GM18508 (cell line): ENCODE measurements around the gene MRPL44.

ENCODE experiments used
- ATAC-seq: cut with Tn5 transposase; IDR thresholded peaks from one replicate; pipeline ENCODE4 v1.9.1; 2021; ENCODE audit warnings: moderate number of reproducible peaks; ENCODE audit not compliant: insufficient read depth, unreplicated experiment

Gene MRPL44

DNA sequence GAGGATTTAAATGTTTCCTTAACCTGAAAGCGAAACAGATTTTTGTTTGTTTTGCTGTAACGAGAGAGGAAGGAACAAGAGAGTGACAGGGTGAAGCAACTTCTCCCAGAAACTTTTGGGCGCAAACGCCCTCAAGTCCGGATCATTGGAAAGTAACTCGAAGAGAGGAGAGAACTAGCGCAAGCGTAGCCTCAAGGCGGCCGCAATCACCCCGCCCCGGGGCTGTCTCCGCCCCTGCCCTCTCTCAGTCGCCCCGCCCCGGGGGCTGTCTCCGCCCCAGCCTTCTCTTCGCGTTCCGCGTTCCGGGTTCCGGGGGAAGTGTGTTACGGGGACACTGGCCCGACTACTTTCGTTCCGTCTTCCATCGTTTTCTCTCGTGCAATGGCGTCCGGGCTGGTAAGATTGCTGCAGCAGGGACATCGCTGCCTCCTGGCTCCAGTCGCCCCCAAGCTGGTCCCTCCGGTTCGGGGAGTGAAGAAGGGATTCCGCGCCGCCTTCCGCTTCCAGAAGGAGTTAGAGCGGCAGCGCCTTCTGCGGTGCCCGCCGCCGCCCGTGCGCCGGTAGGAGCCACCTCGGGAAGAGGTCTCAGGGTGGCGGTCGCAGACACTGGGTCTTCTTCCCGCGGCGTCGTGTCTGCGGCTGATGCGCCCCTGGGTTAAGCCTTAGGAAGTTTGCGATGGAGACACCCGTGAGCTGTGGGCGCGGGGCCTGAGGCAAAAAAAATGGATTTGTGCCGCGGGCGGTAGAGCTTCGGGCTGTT is at the start of gene MRPL44:
Gene MRPL44, plus strand, starts transcription at position 372 of the 760 bp plus-strand sequence. Its CDS starts 10 bp downstream, at position 382.
- peak; percentile 71 for ATAC-seq

DNA sequence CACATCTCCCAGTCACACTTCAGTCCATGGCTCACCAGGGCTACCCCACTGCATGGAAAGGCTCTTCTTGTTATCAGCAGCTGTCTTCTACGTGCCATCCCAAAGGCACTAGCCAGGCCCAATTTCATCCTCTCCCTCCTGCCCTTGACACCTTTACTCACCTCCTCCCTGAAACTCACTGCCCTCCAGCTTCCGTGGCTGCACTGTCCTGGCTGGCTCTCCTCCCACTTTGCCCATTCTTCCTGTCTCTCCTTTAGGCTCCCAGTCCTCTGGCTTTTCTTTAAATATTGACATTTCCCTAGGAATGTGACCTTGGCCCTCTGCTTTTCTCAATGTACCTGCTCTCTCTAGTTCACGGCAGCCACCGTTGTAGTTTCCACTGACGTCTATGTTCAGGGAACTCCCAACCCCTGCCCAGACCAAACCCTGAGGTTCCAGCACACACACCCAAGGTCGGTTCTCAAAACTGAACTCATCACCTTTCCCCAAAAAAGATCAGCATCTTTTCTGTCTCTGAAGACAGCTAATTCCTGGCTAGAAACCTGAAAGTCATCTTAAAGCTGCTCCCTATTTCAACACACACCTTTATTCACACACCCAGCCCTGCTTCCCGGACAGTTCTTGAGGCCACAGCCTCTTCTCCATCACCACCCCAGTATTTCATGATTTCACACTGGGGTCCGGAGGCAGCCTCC is 48.8 kb upstream of the MRPL44 start:
- ATAC-seq: no peak

DNA sequence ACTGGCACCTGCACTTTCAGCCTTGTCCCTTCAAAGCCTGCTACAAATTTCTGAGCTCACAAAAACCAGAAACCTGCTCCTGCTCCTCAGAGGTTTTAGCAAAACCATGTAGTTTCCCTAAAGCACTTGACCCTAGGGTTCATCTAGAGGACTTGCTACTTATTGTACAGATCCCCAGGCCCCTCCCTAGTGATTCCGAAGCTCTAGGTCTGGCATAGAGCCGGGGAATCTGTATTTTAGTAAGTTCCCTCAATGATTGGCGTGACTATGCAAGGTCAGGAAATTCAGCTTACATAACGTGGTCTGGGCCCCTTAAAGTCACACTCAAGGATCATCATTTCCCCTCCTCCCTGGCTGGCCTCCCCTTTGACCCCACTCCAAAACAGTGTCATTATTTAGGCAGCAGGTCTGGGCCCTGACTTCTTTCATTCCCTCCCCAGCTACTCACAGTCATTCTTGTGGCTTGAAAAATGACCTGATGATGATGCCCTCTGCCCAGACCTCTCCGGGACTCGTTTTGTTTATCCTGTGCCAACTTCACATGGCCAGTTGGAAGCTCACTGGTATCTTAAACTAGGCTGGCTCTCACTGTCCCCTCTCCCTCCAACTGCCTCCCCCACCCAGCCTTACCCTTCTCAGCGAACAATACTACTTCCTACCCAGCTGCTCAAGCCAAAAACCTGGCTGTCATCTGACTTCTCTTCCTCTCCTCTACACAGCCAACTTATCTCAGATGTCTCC is 48.1 kb upstream of the MRPL44 start:
- no peak for ATAC-seq

DNA sequence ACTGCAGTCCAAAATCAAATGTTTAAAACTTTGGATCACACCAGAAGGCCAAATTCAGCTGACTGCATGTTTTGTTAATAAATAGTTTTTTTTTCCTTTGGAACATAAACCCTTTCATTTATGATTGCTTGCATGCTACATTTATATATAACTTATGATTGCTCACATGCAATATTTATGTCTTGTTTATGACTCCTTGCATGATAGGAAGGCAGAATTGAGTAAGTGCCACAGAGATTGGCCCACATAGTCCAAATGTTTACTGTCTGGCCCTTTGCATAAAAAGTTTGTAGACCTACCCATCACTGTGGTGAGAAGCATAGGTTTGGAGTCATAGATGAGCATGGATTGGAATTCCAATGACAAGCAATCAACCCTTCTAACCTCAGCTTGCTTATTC is 42.9 kb upstream of the MRPL44 start:
- no peak for ATAC-seq

DNA sequence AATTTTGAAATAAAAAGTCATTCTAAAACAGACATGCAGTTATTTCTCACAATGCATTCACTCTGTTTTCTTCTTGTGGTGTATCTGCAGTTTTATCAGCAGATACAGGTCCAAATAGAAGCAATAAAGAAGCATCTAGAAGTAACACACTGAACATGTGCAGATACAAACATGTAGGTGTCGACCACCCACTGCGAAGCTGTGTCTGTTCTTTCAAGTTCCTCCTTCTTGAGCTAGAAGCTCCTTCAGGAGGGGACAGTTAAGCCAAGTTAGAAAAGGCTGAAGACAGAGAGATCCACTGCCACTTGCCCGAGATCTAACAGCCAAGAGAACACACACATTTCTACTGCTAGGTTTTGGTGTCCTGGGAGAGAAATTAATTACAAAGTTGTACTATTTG is 42.2 kb upstream of the MRPL44 start:
- ATAC-seq: no peak

DNA sequence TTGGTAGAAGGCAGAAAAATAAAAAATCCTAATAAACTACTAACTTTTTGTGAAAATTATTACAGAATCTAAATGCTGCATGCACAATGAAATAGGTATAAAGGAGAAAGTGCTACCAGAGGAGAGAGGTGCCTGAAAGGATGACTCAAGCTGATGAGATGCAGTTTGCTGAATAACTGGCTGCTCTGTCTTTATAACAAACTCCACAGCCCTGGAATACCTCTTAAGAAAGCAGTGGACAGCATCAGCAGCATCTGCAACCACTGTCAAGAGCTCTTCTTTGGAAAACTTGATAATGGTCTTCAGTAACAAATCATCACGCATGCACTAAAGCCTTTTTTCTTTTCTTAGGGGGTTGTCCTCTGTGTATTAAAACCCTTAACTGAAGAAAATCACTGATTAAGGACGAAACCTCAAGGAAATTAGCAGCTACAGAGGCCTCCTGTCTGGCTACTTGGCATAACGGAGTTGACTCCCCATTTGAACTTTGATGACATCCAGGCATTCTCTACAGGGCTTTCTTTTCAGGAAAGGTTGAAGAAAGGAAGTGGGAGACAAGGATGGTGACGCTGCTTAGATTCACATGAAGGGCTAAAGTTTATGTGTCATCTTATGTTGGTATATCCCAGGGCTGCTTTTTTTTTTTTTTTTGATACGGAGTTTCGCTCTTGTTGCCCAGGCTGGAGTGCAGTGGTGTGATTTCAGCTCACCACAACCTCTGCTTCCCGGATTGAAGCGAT is 40.9 kb upstream of the MRPL44 start:
- ATAC-seq: no peak

DNA sequence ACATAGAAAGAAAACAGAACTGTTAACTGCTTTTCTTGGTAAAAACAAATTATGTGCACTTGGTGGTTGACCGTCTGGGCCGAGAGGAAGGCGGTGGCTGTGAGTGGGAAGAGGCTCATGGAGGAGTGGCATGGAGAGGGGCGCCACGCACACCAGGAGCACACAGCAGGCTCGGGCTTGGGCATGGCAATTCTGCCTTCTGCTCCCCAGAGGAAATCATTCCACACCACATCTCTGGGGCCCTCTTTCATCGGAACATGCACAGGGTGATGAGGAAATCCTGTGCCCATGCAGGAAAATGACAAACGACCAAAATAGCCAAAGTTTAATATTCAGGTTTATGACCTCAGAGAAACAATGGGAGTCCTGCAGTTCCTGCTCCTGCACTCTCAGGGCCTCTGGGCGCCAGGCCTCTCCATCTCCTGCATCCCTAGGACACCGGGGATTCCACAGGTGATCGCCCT is 38.6 kb upstream of the MRPL44 start:
- ATAC-seq: no peak

DNA sequence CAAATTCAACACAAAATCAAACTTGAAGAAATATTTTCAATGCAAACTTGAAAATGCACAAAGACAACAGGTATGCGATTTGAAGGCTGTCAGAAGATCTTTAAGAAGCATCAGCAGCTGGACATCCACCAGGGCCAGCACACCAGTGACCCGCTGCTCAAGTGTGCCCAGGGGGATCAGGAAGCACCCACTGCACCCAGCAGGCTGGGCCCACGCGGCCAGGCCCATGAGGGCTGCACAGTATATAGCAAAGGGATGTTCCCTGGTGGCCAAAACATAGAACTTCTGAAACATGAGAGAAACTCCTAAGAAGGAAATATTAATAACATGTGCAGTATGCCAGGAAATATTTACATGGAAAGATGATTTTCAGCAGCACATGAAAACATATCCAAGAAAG is 37.2 kb upstream of the MRPL44 start:
- ATAC-seq: no peak

DNA sequence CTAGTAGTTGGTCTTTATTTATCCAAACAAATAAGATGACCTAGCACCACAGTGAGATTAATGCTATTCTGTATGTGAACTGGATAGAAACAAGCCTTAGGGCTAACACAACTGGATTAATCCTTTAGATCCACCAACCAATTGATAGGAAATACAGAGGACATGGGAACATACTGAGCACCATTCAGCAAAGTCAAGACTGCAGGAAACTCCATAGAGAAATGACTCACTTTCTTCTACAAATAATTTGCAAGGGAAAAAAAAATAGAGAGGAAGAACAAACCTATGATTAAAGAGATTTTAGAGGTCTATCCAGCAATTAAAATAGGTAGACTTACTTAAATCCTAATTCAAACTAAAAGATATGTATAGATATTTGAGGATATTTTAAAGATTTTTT is 36.1 kb upstream of the MRPL44 start:
- ATAC-seq: no peak

DNA sequence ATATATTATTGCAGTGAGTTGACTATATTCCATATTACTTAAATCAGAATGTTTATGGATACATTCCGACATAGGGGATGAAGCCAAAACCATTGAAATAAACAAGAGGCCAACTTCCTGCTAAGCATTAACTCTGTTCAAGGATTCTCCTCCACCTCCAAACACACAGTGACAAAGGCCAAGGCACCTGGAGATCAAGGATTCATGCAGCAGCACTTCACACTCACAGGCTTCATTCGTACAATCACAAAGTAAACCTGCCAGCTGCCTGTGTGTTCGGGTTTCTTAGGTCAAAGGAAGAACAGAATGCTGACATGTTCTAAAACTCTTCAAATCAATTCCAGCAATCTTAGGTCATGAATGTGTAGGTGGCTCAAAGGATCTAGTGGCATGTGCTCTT is 35.0 kb upstream of the MRPL44 start:
- no peak for ATAC-seq

DNA sequence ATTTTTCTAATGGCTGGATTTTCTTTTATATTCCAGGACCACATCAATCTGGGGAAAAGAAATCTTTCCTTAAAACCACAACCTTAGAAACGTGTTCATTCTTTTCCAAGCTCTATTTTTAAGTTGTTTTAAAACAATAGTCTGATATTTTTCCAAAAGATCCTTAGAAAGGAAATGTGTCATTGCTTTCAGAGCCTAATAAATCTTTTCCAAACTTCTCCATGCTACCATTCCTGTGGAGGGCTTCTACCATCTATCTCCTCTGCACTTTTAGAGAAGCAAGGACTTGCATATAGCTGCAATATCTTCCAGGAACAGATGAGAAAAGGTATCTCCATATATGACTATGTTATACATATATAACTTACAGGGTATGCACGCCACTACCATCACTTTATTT is 33.3 kb upstream of the MRPL44 start:
- no peak for ATAC-seq

DNA sequence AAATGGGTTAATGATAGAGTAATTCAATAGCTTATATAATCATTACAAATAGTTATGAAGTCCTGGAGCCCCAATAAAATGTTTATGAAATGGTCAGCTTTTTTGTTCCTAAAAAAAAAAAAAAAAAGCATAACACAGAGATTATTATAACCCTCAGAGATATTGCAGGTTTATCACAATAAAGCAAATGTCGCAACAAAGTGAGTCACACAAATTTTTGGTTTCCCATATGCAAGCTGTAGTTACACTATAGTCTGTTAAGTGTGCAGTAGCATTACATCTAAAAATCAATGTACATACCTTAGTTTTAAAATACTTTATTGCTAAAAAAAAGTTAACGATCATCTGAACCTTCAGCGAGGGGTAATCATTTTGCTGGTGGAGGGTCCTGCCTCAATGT is 32.2 kb upstream of the MRPL44 start:
- ATAC-seq: no peak

DNA sequence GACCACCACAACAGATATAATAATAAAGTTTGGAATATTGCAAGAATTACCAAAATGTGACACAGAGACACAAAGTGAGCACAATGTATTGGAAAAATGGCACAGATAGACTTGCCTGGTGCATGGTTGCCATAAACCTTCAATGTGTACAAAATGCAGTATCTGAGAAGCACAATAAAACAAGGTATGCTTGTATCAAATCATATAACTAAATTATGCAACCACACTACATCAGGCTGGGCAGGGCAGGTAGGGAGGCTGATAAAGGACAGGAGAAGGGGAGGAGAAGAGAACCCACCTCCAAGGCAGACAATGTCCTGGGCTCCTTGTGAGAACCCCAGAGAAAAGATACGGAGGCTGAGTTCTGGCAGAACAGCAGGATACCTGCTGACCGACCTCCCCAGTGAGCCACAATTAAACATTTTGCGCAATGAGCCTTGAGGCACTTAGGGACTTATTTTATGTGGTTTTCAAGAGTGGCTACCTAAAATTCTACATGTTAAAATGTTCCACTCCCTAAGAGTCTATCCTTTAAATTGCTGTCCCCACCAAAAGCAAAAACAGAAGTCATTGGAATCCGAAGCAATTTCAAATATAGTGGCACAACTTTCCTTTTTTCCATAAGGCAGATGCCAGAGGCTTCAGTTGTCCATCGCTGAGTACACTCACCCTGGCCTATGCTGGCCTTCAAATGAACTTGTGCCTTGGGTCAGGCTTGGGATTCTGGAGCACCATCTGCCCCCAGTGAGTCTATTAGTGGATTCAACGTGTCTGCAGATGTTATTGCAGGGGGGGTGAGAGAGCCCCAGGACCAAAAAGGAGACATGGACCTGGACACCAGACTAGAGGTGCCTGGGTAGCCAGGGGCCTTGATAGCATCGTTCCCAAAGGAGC is 28.9 kb upstream of the MRPL44 start:
- no peak for ATAC-seq

DNA sequence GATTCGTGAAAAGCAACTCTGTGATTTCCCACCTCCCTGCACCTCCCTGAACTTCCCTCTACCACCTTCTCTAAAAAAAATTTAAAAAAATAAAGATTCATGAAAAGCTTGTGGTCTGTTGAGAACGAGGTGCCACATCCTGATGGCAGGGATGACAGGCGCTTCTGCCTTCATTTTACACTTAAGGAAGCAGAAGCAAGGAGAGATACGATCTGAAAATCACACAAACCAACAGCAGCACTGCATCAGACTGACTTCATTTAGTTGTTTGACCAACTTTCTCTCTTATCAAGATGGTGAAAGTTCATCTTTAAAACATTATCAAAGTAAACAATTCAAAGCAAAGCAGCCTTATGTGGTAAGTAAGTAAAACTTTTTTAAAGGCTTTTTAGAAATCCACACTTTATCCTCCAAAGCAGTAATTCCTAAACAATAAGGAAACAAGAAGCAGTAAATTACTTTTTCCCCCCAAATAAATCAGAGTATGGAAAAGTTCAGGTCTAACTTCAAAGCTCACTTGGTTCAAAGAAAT is 27.6 kb upstream of the MRPL44 start:
- no peak for ATAC-seq

DNA sequence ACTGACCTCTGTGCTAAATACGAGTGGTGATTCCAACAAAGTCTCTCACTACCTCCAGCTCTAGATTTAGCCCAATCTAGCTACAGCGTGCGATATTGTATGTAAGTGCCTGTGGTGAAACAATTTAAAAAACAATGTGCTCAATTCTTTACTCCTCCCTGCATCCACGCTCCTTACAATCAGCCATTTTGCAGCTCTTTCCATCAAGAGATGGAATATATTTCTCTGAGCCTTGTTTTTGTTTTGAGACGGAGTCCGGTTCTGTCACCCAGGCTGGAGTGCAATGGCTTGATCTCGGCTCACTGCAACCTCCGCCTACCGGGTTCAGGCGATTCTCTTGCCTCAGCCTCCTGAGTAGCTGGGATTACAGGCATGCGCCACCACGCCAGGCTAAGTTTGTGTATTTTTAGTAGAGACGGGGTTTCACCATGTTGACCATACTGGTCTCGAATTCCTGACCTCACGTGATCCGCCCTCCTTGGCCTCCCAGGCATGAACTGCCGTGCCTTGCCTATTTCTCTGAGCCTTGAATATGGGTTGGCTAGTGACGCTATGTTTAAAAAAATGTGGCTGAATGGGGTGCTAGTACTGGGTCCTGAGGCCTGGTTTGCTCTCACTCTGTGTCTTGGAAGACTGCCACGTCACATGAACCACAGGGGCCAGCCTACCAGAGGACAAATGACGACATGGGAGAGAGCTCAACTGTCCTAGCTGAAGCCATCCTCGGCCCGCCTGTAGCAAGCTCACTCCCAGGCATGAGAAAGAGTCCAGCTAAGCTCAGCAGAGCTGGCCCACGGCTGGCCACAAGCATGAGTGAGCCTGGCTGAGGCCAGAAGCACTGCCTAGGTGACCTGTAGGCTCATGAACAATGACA is 26.9 kb upstream of the MRPL44 start:
- ATAC-seq: no peak

DNA sequence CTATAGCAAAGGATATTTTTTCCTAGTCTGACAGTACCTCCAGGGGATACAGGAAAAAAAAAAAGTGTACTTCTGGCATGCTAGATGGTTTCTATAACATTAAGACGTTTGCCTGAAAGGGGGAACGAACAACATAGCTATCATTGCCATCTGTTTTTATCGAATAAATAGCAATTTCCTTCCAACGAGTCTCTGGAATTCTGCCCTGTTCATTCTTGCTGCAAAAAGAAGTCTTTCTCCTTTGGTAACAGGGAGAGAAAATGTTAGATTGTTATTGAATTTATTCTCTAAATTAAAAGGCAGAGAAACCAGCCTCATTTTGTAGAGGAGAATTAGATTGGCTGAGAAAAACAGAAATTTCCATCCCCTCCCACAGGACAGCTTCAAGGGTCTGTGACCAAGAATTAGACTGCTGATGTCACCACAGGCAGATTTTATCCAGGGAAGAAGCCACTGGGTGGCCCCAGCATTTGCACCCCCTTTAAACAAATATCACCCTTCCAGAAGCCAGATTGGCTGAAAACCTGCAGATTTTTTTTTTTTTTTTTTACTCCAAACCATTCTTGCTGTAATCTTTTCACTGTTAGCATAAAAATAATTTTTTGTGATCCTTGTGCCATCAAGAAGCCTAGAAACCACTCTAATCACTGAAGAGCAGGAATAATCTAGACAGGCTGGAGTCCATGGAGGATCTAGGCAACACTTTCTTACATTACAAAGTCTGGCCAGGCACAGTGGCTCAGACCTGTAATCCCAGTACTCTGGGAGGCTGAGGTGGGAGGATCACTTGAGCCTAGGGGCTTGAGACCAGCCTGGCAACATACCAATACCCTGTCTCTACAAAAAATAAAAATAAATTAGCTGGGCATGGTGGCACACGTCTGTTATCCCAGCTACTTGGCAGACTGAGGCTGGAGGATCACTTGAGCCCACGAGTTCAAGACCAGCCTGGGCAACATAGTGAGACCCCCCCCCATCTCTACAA is 24.2 kb upstream of the MRPL44 start:
- no peak for ATAC-seq

DNA sequence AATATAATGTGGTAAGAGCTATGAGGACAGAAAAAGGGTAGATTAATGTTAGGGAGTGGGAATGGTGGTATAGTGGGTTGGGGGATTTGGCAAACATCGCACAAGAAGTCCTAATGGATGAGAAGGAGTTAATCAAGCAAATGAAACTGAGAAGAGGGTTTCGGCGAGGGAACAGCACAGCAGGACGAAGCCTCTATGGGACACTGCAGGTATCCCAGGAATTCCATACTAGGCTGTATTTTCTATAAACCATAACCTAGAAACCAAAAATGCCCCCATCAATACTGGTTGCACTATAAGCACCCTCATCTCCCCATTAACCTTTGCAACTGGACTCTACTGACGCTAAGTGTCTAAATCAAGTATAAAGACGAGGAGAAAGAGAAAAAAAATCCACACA is 22.4 kb upstream of the MRPL44 start:
- no peak for ATAC-seq
